Measurements from ENCODE around the gene NACC2. TPM values are rescaled to one million over a fixed set of nuclear protein-coding genes. Genes with fewer than 3 reads are reported as not detected.

Gene NACC2
- total and polyA plus RNA-seq, 10 of the 15 experiments (the other 5 are each of a cell fraction or from before 2014, with no cell fraction given): 0.66 to 14.7 (median 3.5) TPM

DNA sequence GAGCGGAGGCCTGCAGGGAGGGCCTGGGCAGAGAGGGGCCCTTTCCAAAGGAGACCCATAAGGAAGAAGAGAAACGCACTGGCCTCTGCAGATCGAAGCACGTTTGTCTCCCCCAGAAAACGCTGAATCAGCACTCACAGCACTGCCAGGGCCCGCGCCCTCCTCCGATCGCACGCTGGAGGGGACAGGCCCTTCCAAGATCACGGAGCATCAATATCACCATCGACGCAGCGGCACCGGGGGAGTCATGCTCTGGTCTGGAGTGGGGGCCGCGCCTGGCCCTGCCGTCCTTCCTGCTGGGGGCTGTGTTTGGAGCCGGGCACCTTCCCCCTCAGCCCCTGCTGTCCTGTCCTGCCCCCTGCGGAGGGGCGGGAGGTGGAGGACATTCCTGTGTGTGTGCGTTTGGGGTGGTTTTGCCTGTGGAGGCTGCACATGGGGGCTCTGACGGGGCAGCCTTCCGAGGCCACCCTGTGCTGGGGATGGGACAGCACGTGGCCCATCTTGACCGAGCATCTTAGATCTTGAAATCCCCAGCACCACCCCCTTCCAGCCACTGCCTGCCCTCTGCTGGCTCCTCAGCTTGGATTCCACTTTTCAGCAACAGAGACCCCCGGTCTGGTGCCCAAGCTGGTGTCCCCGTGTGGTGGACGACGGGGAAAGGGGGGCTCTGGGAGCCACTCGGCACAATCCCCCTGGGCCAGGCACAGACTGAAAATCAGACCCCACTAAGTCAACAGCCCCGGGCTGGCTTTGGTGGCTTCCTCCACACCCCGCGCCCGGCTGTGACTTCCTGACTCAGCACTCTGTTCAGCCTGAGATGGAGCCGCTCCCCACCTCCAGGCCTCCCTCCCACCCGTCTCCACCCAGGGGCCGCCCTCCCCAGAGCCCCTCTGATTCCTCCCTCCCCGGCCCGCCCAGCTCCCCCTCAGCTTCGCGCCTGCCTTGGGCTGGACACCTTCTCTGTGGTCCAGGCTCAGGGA lies 15.3 kb upstream of the NACC2 start (continued):
- TF ChIP-seq EGR1 (IDR thresholded peaks at IDR 0.05; ENCODE audit: borderline replicate concordance in 1 of 2, low read depth in 2 of 2, low read length in 2 of 2) (no peak), ZZZ3 (IDR thresholded peaks at IDR 0.05; ENCODE audit: control insufficient read depth, insufficient read length, low read depth) (no peak), ASH2L (IDR thresholded peaks at IDR 0.05; ENCODE audit: borderline replicate concordance, low read depth) (no peak), KLF5 (IDR thresholded peaks at IDR 0.05; ENCODE audit: partially characterized antibody) (no peak), USF2 (IDR thresholded peaks at IDR 0.05; ENCODE audit: borderline replicate concordance, low read depth, low read length) (peak; percentile 34; the same call in 1 of the 2 replicates), PML (IDR thresholded peaks at IDR 0.05; ENCODE audit: low read length) (no peak), RB1 (IDR thresholded peaks at IDR 0.05; ENCODE audit: borderline replicate concordance) (no peak), SP1 (IDR thresholded peaks at IDR 0.05; ENCODE audit: low read depth, low read length) (no peak), NR2C1 (IDR thresholded peaks at IDR 0.05) (no peak), ZNF207 (IDR thresholded peaks at IDR 0.05; ENCODE audit: borderline replicate concordance) (no peak), CHD4 (IDR thresholded peaks at IDR 0.05) (no peak), FOS (IDR thresholded peaks at IDR 0.05; ENCODE audit: borderline replicate concordance, extremely low read depth, insufficient read length) (no peak), E2F8 (IDR thresholded peaks at IDR 0.05; ENCODE audit: low read depth, partially characterized antibody) (no peak), ZNF24 (IDR thresholded peaks at IDR 0.05) (no peak), SREBF1 (IDR thresholded peaks at IDR 0.05; ENCODE audit: low read length) (no peak), RCOR1 (conservative IDR thresholded peaks at IDR 0.05; ENCODE audit: low read depth, low read length) (no peak)

Data from GM12878 (cell line).